Pancreas (tissue), 10 donors: Measurements from ENCODE around the gene CENPH. TPM values are rescaled to one million over a fixed set of nuclear protein-coding genes. Genes with fewer than 3 reads are reported as not detected.

Experiments used
- ATAC-seq, 4 donors: fragments of 200-7000 bp; cut with Tn5 transposase; one replicate each; pipeline versions ENCODE4 v1.8.0 to v1.9.1; 2020; ENCODE audit warnings: mild to moderate bottlenecking in 4 of 4, moderate library complexity in 4 of 4
- DNase-seq, 6 donors: peaks; one replicate each; pipeline ENCODE4 v3.0.0-alpha.2; 2020
- FAIRE-seq: peaks from 2 replicates; lab custom pipeline; 2012; peaks lifted over from hg19 to GRCh38; lab: Jason Lieb, UNC
- H3K27ac ChIP-seq, 4 donors: fragments of 200-600 bp; sonication (generic); 1 replicate in 3 of 4; 2 replicates in 1 of 4; pipeline versions ENCODE4 v1.5.0 to v1.8.0; 2020
- H3K27me3 ChIP-seq, 4 donors: fragments of 200-600 bp; one replicate each; pipeline ENCODE4 v1.8.0; 2021
- H3K36me3 ChIP-seq, 3 donors: fragments of 200-600 bp; sonication (generic) in 1 of 3; one replicate each; pipeline versions ENCODE4 v1.5.0 to v1.8.0; 2020 to 2021
- H3K4me1 ChIP-seq, 3 donors: fragments of 200-600 bp; one replicate each; pipeline ENCODE4 v1.8.0; 2021
- H3K4me3 ChIP-seq, 4 donors: fragments of 200-600 bp; sonication (generic) in 2 of 4; one replicate each; pipeline versions ENCODE4 v1.5.0 to v1.8.0; 2020 to 2021
- H3K9me3 ChIP-seq, 4 donors: fragments of 200-600 bp; one replicate each; pipeline ENCODE4 v1.8.0; 2021
- WGBS, 2 donors: extraction: QIAGEN DNeasy Blood & Tissue Kit; methylation state at CpG; one replicate each; pipeline ENCODE4 v1.1.7; 2013; 5-methylcytosine and 5-hydroxymethylcytosine counted together
- intact Hi-C, 3 donors: fragments of 100-400 bp; cut with DNase I; formaldehyde crosslinking; loops; one replicate each; pipeline versions ENCODE4 v1.11.1 to v1.14.2; 2022
- polyA plus RNA-seq, 2 donors: library from polyadenylated mRNA; stranded (reverse); fragments of 200-250 nt; gene quantifications; one replicate each; pipeline ENCODE4 v1.2.3, GENCODE V29; 2013
- total RNA-seq, 6 donors: library from RNA; stranded (reverse); fragmentation: NEBNext Ultra II Directional in 4 of 6; extraction: Animal tissue kit (Norgen Biotek cat#: 25700) in 4 of 6; gene quantifications; one replicate each; pipeline versions ENCODE4 v1.2.1 to v1.2.4, GENCODE V29; 2021 to 2023
- TF ChIP-seq, protein P1 (sequence below), 4 donors: fragments of 200-600 bp; sonication (generic) in 3 of 4; IDR thresholded peaks; one replicate each; pipeline versions ENCODE4 v1.5.0 to v1.8.0; 2021; ENCODE audit warnings: antibody characterized with exemption in 4 of 4
- donor health status: healthy with polysubstance abuse.
- donor health status: DM: no; HTN: no; CAD: no; lungs with moderate emphysema.
- donor health status: DM: no; HTN: no; CAD: no.
- donor health status: control.
- donor health status: control.
- donor health status: Bipolar disorder and iron deficiency.
- donor health status: DM: yes; HTN: yes; CAD: no.
- donor health status: DM: no; HTN: no; CAD: no.
- donor health status: DM: no; HTN: no; CAD: no.
- donor health status: DM: yes; HTN: yes; CAD: no.

CENPH gene
- total and polyA plus RNA-seq, 8 donors: 0.28 to 1.4 (median 1.0) TPM

DNA sequence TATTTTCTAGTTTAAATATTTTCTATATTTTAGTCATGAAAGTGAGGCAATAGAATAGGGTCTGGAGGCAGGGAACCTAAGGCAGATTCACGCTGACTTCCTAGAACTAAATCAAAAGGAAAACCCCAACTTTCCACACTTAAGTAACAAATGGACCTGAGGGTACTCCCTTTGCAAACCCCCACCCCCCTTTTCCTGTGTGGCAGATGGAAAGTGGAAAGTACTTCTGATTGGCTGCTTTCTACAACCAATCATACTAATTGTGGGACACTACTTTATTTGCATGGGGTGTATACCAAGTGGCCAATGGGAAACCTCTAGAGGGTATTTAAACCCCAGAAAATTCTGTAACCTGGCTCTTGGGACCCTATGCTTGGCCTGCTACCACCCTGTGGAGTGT lies 4.8 kb upstream of the CENPH start:
- Histone ChIP-seq H3K9me3 (no peaks in the 10 kb centered on the region), H3K4me3 (no peak overlapping the region), H3K4me1 (no peaks in the 10 kb centered on the region), H3K36me3 (no peaks in the 10 kb centered on the region), H3K27me3 (no peaks in the 10 kb centered on the region), H3K27ac (no peak overlapping the region)
- FAIRE-seq: no peak
- TF ChIP-seq, protein P1, sequence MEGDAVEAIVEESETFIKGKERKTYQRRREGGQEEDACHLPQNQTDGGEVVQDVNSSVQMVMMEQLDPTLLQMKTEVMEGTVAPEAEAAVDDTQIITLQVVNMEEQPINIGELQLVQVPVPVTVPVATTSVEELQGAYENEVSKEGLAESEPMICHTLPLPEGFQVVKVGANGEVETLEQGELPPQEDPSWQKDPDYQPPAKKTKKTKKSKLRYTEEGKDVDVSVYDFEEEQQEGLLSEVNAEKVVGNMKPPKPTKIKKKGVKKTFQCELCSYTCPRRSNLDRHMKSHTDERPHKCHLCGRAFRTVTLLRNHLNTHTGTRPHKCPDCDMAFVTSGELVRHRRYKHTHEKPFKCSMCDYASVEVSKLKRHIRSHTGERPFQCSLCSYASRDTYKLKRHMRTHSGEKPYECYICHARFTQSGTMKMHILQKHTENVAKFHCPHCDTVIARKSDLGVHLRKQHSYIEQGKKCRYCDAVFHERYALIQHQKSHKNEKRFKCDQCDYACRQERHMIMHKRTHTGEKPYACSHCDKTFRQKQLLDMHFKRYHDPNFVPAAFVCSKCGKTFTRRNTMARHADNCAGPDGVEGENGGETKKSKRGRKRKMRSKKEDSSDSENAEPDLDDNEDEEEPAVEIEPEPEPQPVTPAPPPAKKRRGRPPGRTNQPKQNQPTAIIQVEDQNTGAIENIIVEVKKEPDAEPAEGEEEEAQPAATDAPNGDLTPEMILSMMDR (IDR thresholded peaks at IDR 0.05): no peak
- ATAC-seq: no peak
- no peak for DNase-seq
- intact Hi-C loops: no loop called here
- 86 to 100% methylated on average over 1 of the region's 1 CpG for WGBS, 2 donors

DNA sequence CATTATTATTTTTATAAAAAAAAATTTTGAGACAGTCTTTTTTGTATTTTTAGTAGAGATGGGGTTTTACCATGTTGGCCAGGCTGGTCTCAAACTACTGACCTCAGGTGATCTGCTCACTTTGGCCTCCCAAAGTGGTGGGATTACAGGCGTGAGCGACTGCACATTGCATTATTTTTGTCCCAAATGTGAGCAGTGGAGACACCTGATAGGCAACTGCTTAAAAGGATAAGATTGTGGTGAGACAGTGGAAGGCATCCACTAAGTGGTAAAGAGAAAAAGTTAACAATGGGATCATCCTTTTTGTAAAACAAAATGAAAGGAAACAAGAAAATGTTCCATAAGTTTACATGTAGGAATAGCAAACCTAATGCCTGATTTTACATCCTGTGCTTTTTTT lies 2.0 kb upstream of the CENPH start:
- Histone ChIP-seq H3K27me3 (no peaks in the 10 kb centered on the region), H3K27ac (no peak overlapping the region), H3K4me1 (peaks cover 0 to 5% (median 0%) of the 10 kb centered on the region in 3 donors), H3K9me3 (no peaks in the 10 kb centered on the region), H3K36me3 (no peaks in the 10 kb centered on the region), H3K4me3 (no peak overlapping the region)
- FAIRE-seq: no peak
- intact Hi-C loops: no loop called here
- TF ChIP-seq, protein P1 (IDR thresholded peaks at IDR 0.05): no peak
- WGBS, 2 donors: 86 to 95% methylated on average over 2 of the region's 2 CpGs
- ATAC-seq: no peak
- DNase-seq: no peak

DNA sequence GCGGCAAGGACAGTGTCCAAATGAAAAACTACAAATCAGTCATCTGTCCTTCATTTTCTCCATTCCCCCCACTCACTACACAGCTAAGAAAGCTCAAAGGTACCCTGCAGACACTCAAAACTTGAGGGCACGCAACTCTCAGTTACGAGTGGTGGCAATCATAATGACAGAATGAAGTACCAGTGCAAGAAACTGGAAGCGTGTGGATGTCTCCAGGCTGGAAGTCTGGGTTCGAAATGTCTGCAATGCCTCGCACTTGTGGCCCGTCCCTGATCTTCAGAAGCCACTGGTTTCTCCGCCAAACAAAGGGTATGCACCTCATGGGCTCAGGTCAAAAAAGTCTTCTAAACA lies 597 bp upstream of the CENPH start:
- Histone ChIP-seq H3K36me3 (no peaks in the 10 kb centered on the region), H3K27ac (peak overlapping the region; percentile 69 to 77 (median 70)), H3K4me3 (peak overlapping the region; percentile 54 to 92 (median 85)), H3K27me3 (no peaks in the 10 kb centered on the region), H3K9me3 (no peaks in the 10 kb centered on the region), H3K4me1 (peaks cover 0 to 5% (median 0%) of the 10 kb centered on the region in 3 donors)
- TF ChIP-seq, protein P1 (IDR thresholded peaks at IDR 0.05): no peak
- no peak for FAIRE-seq
- intact Hi-C loops: no loop called here
- ATAC-seq: peak in 3 of 4 donors; percentile 10 to 39 (median 36)
- no peak for DNase-seq
- 8 to 11% methylated on average over 8 of the region's 8 CpGs for WGBS, 2 donors

DNA sequence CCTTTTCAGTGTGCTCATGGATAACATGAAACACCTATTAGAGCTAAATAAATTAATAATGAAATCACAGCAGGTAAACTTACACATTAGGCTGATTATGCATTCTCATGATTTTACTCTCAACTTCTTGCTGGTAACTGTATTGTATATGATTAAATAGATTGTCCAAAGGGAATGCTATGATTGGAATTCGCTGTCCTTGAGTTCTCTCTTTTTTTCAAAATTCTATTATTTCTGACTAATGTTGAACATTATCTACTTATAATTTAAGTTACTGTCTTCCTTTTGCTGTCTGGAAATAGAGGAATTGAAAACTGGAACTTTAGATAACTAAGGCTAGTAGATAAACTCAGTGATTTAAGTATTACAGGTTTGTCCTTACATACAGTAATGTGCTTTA lies 13.1 kb downstream of the CENPH start:
- Histone ChIP-seq H3K9me3 (no peaks in the 10 kb centered on the region), H3K27ac (no peak overlapping the region), H3K4me1 (no peaks in the 10 kb centered on the region), H3K4me3 (no peak overlapping the region), H3K36me3 (no peaks in the 10 kb centered on the region), H3K27me3 (no peaks in the 10 kb centered on the region)
- no peak for DNase-seq
- TF ChIP-seq, protein P1 (IDR thresholded peaks at IDR 0.05): no peak
- FAIRE-seq: no peak
- no peak for ATAC-seq
- intact Hi-C loops: no loop called here
- WGBS, 2 donors: 88 to 91% methylated on average over 1 of the region's 1 CpG

DNA sequence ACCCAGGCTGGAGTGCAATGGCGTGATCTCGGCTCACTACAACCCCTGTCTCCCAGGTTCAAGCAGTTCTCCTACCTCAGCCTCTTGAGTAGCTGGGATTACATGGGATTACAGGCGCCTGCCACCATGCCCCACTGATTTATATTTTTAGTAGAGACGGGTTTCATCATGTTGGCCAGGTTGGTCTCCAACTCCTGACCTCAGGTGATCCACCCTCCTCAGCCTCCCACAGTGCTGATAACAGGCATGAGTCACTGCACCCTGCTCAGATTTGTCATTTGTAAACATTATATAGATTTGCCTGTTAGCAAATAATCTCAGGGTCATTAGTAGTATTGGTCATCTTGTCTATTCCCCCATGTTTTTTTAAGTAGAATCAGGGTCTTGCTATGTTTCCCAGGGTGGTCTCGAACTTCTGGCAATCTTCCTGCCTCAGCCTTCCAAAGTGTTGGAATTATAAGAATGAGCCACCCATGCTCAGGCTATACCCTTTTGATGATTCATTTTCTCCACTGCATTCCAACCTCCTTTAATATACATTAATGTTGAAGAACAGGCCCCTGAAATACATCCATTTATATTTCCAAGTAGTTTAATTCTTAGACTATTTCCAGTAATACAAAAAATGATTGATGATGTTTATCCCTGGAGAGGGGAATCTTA lies 17.3 kb downstream of the CENPH start:
- intact Hi-C loops: no loop called here
- FAIRE-seq: no peak
- WGBS, 2 donors: 84 to 85% methylated on average over 5 of the region's 5 CpGs

More for the DNA sequence above, 17.3 kb downstream of the CENPH start:
- TF ChIP-seq, protein P1 (IDR thresholded peaks at IDR 0.05): no peak
- Histone ChIP-seq H3K4me1 (no peaks in the 10 kb centered on the region), H3K27me3 (no peaks in the 10 kb centered on the region), H3K9me3 (no peaks in the 10 kb centered on the region), H3K36me3 (no peaks in the 10 kb centered on the region), H3K27ac (no peak overlapping the region), H3K4me3 (no peak overlapping the region)
- DNase-seq (peak in 1 of 6 donors; percentile 38), ATAC-seq (peak in 1 of 4 donors; percentile 11)
